ENCODE data around the gene PARD3B. TPM values are rescaled to one million over a fixed set of nuclear protein-coding genes. Genes with fewer than 3 reads are reported as not detected.

PARD3B gene
- total and polyA plus RNA-seq, 8 donors = 18.5 to 24.6 (median 21.1) TPM

GRCh38 chr2:205619600-205619999 is 1074.3 kb downstream of the PARD3B start:
- no peak for DNase-seq
- intact Hi-C loops (cut with DNase I) = no loop called here
- no peak overlapping the region for H3K27ac ChIP-seq
- no peak for ATAC-seq
- H3K9me3 ChIP-seq = no peaks in the 10 kb centered on the region
- no peaks in the 10 kb centered on the region for H3K4me1 ChIP-seq
- no peak overlapping the region for H3K4me3 ChIP-seq
- no peaks in the 10 kb centered on the region for H3K36me3 ChIP-seq
- no peaks in the 10 kb centered on the region for H3K27me3 ChIP-seq
- TF ChIP-seq, protein P1, sequence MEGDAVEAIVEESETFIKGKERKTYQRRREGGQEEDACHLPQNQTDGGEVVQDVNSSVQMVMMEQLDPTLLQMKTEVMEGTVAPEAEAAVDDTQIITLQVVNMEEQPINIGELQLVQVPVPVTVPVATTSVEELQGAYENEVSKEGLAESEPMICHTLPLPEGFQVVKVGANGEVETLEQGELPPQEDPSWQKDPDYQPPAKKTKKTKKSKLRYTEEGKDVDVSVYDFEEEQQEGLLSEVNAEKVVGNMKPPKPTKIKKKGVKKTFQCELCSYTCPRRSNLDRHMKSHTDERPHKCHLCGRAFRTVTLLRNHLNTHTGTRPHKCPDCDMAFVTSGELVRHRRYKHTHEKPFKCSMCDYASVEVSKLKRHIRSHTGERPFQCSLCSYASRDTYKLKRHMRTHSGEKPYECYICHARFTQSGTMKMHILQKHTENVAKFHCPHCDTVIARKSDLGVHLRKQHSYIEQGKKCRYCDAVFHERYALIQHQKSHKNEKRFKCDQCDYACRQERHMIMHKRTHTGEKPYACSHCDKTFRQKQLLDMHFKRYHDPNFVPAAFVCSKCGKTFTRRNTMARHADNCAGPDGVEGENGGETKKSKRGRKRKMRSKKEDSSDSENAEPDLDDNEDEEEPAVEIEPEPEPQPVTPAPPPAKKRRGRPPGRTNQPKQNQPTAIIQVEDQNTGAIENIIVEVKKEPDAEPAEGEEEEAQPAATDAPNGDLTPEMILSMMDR (IDR thresholded peaks at IDR 0.05) = no peak

DNA sequence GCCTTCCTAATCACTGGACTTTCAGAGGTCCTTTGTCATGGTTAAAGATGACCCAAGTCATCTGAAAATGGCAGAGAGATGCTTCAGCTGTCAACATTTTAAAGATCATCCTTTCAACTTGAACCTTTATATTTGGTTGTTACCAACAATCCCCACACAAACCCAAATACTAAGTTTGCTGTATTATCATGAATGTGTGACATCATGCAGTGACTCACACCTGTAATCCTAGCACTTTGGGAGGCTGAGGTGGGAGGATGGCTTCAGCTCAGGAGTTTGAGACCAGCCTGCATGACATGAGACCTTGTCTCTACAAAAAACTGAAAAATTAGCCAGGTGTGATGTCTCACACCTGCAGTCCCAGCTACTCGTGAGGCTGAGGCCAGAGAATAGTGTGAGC is 1081.8 kb downstream of the PARD3B start:
- ATAC-seq (no peak), DNase-seq (no peak)
- no peaks in the 10 kb centered on the region for H3K36me3 ChIP-seq
- no peak overlapping the region for H3K27ac ChIP-seq
- no peaks in the 10 kb centered on the region for H3K27me3 ChIP-seq
- H3K4me1 ChIP-seq = no peaks in the 10 kb centered on the region
- intact Hi-C loops (cut with DNase I) = no loop called here
- no peaks in the 10 kb centered on the region for H3K9me3 ChIP-seq
- TF ChIP-seq, protein P1 (IDR thresholded peaks at IDR 0.05) = no peak
- H3K4me3 ChIP-seq = no peak overlapping the region

- Histone ChIP-seq H3K9me3 (no peaks in the 10 kb centered on the region), H3K4me3 (no peak overlapping the region), H3K27me3 (no peaks in the 10 kb centered on the region), H3K4me1 (no peaks in the 10 kb centered on the region), H3K27ac (no peak overlapping the region), H3K36me3 (no peaks in the 10 kb centered on the region)
- DNase-seq (no peak), ATAC-seq (no peak)
- intact Hi-C loops (cut with DNase I) = no loop called here
- TF ChIP-seq, protein P1 (IDR thresholded peaks at IDR 0.05) = no peak
These were observed 1083.1 kb downstream of the PARD3B start for GRCh38 chr2:205628422-205628821.

DNA sequence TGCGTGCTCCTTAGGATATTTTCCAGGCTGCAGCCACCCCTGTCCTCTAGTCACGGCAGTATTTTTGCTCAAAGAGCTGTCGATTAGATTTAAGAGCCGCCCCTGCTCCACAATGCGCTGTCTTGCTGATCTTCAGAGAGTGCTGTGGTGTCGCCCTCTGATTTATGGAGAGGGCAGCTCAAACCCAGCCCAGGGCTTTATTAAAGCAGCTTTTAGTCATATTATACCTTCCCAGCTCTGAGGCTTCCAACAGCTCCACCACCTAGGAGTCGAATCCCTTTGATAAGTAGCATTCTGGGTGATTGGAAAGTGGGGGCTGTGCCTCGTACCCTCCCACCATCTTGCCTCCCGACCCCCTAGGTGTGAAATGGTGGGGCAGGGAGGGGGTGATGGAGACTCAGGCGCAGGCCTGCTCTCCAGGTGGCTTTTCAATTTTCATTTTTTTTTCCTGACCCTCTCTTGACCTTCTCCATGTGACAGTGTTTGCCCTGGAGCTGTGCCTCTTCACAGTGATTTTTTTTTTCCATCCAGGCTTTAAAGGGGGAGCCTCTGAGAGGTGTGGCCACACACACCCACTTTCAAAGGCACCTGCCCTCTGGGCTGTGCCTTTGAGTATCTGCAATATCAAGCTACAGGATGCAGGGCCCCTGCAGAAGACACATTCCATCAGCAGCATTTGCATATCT is 1084.0 kb downstream of the PARD3B start:
- TF ChIP-seq, protein P1 (IDR thresholded peaks at IDR 0.05) = no peak
- H3K27ac ChIP-seq = no peak overlapping the region
- intact Hi-C loops (cut with DNase I) = no loop called here
- ATAC-seq (no peak), DNase-seq (no peak)
- no peak overlapping the region for H3K4me3 ChIP-seq
- H3K27me3 ChIP-seq = no peaks in the 10 kb centered on the region
- no peaks in the 10 kb centered on the region for H3K36me3 ChIP-seq
- no peaks in the 10 kb centered on the region for H3K4me1 ChIP-seq
- H3K9me3 ChIP-seq = no peaks in the 10 kb centered on the region

DNA sequence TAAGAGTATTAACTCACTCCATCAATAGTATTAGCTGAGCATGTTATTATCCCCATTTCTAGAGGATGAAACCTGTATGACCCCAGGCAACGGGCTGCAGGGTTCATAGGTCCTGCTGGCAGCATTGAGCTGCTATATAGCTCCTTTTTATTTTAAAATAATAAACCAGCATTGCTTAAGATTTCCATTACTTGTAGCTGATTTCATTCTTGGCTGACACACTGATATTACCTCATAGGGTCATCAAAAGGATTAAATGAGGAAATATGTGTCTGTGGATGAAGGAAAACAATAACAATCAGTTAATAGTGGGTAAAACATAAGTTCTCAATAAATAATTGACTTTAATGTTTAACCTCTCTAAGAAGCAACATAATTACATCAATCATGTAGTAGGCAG is 1088.7 kb downstream of the PARD3B start:
- Histone ChIP-seq H3K27me3 (no peaks in the 10 kb centered on the region), H3K27ac (no peak overlapping the region), H3K36me3 (no peaks in the 10 kb centered on the region), H3K4me3 (no peak overlapping the region), H3K4me1 (no peaks in the 10 kb centered on the region), H3K9me3 (no peaks in the 10 kb centered on the region)
- TF ChIP-seq, protein P1 (IDR thresholded peaks at IDR 0.05) = no peak
- ATAC-seq (no peak), DNase-seq (peak in 2 of 4 donors; percentile 39 to 44)
- intact Hi-C loops (cut with DNase I) = no loop called here
